ENCODE measurements around the gene DNAJB6.

DNAJB6 gene

DNA sequence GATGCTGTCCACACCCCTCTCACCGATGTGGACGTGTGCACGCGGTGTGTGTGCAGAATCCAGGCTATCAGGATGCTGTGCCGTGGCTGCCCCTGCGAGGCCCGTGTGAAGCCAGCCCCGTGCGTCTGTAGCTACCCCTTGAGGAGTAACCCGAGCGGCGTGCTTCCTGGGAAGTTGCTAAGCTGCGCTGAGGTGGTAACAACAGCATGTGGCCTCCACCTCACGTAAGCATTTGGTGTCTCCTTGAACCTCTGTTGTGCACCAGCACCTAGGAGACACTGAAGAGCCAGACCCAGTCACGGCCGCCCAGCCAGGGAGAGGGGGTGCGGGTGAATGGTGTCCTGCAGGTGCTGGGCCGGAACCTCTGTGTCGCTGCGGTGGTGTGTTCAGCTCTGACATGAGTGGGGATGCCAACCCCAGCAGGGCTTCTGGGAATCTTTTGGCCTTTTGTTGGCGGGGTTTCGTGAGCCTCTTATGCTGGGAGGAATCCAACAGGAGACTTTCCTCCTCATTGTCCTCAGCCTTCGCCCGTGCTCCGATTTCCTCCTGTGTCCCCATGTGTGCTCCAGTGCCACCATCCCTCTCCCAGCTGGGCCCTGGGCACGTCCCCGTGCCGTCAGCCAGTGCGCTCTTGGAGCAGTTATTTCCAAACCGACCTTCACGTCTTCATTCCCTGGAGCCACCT lies 60.4 kb downstream of the DNAJB6 start:
- Mint-ChIP-seq H3K27ac (ENCODE audit: low read depth) (no peak overlapping the region), H3K36me3 (ENCODE audit: insufficient read depth) (peaks cover 19% of the 10 kb centered on the region), H3K4me3 (no peak overlapping the region), H3K9me3 (no peaks in the 10 kb centered on the region), H3K27me3 (no peaks in the 10 kb centered on the region), H3K4me1 (peaks cover 24% of the 10 kb centered on the region)
- ATAC-seq (replicated peaks; ENCODE audit: extremely low read depth, poor library complexity, severe bottlenecking), result no peak
- DNase-seq (ENCODE audit: low spot score in 2 of 2), result no peak

DNA sequence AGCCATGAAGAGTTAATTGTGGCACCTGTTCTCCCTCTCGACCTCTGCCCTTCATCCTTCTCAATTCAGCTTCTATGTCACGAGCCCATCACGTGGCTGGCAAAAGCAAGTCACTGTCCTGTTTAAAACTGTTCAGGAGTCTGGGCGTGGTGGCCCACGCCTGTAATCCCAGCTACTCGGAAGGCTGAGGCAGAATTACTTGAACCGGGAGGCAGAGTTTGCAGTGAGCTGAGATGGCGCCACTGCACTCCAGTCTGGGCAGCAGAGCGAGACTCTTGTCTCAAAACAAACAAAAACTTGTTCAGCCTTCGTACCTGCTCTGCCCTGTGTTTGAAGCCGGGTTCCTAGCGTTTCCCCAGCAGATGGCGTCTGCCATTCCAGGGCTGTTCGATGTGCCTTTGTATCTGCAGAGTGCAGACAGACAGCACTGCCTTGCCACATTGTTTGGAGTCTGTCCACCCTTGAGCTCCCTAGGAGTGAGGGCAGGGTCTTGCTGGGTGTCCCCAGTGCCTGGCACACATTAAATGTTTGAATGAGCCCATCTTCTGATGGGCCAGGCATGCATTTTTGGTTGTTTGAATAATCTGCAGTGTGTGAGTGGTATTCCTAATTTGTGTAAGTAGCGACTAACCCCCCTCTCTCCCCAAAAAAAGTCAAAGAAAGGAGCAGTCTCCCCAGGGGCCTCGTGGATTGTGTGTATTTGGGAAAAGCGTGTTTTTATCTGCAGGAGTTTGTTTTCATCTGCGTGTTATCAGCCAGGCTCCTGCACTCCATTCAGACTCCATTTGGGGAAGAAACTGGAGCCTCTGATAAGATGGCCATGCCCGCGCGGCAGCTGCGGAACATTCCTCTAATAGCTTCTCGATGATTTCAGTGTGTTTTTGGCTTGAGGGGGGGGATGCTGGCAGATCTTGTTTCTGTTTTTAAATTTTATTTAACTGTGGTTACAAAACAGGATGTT lies 61.2 kb downstream of the DNAJB6 start:
- DNase-seq (ENCODE audit: low spot score in 2 of 2), result no peak
- Mint-ChIP-seq H3K27ac (ENCODE audit: low read depth) (no peak overlapping the region), H3K36me3 (ENCODE audit: insufficient read depth) (peaks cover 21% of the 10 kb centered on the region), H3K4me1 (peaks cover 19% of the 10 kb centered on the region), H3K9me3 (no peaks in the 10 kb centered on the region), H3K4me3 (no peak overlapping the region), H3K27me3 (no peaks in the 10 kb centered on the region)
- no peak for ATAC-seq (replicated peaks; ENCODE audit: extremely low read depth, poor library complexity, severe bottlenecking)

DNA sequence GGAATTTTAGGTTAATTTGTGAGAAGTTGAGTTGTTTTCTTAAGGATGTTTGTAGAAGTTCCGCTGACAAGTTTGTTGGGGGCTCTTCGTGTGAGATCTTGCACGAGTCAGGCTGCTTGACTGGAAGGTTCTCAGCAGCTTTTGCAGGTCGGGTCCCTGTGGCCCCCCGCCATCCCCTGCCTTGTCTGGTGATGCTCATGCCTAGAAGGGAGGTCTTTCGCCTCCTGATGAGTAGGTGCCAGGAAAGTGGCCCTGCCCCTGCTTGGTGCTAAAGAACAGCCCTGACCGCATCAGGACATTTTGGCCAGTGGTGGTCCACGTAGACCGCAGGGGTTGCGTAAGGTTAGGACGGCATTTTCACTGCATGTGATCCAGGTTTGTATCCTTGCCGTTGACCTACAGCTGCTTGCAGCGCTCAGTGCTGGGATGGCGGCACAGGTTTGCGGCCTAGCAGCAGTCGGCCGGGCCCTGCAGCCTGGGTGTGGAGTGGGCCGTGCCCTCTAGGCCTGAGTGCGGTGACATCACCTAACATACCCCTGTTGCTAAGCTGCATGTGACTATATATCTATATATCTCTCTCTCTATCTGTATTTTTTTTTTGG lies 62.4 kb downstream of the DNAJB6 start:
- ATAC-seq (replicated peaks; ENCODE audit: extremely low read depth, poor library complexity, severe bottlenecking) (no peak), DNase-seq (ENCODE audit: low spot score in 2 of 2) (no peak)
- H3K4me1 Mint-ChIP-seq, result peaks cover 19% of the 10 kb centered on the region
- H3K4me3 Mint-ChIP-seq, result no peak overlapping the region
- H3K36me3 Mint-ChIP-seq (ENCODE audit: insufficient read depth), result peaks cover 17% of the 10 kb centered on the region
- H3K27me3 Mint-ChIP-seq, result no peaks in the 10 kb centered on the region
- H3K27ac Mint-ChIP-seq (ENCODE audit: low read depth), result no peak overlapping the region
- no peaks in the 10 kb centered on the region for H3K9me3 Mint-ChIP-seq

DNA sequence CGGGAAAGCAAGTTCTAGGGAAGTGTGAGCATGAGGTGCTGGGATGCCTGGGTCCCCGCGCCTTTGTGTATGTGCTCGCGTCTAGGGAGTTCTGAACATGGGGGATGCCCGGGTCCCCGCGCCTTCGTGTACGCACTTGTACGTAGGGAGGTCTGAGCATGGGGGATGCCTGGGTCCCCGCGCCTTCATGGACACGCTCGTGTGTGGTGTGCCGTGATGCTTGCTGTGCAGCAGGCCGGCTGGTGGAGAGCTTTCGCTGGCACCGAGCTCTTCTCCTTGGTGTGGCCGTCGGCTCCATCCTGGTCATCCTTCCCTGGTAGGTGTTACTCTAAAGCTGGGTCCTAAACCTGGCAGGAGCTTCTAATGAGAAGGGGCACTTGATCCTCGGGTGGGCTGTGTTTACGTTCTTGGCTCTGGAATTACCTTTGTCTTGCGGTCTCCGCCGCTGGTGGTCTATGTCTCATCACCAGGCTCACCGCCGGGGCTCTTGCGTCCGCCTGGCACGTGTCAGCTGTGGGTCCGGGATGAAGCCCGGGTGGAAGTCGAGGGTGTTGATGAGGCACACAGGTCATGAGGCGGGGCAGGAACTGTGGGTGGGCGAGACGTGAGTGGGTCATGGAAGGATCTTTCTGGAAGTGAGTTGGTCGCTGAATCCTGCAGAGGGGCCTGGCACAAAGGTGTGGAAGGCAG lies 63.5 kb downstream of the DNAJB6 start:
- Mint-ChIP-seq H3K9me3 (no peaks in the 10 kb centered on the region), H3K4me3 (no peak overlapping the region), H3K27ac (ENCODE audit: low read depth) (no peak overlapping the region), H3K4me1 (peaks cover 19% of the 10 kb centered on the region), H3K36me3 (ENCODE audit: insufficient read depth) (peaks cover 17% of the 10 kb centered on the region), H3K27me3 (no peaks in the 10 kb centered on the region)
- DNase-seq (ENCODE audit: low spot score in 2 of 2), result no peak
- ATAC-seq (replicated peaks; ENCODE audit: extremely low read depth, poor library complexity, severe bottlenecking), result no peak

DNA sequence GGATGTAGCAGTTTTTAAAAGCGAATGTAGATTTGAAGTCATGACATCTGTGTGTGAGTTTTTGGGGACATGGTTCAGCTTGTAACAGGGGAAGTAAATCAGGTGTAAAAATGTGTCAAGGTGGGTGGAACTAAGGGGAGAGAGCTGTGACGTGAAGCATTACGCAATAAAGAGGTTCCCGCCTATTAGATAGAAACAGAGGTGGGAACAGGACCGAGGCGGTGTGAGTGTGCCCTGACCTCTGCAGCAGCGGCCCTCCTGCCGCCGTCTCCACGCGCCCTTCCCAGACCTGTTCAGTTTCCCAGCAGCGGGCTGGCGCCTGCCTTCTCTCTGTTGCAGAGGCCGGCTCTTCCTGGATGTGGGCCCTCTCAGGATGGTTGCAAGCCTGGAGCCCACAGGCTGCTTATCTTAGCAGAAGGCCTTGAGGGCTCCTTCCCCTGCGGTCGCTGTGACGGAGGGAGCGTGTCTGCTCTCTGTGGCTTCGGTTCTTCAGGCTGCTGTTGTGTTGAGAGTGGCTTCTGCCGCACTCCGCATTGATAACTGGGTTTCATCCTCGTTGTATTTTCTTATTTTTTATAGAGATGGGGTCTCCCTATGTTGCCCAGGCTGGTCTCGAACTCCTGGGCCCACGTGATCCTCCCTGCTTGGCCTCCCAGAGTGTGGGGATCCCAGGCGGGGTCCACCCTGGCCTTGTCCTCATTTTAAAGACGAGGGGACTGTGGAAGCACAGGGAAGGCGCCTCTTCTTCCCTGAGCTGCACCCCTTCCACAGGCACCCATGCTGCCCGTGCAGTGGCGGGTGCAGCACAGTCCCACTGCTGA lies 65.0 kb downstream of the DNAJB6 start:
- peaks cover 19% of the 10 kb centered on the region for H3K4me1 Mint-ChIP-seq
- DNase-seq (ENCODE audit: low spot score in 2 of 2), result no peak

DNA sequence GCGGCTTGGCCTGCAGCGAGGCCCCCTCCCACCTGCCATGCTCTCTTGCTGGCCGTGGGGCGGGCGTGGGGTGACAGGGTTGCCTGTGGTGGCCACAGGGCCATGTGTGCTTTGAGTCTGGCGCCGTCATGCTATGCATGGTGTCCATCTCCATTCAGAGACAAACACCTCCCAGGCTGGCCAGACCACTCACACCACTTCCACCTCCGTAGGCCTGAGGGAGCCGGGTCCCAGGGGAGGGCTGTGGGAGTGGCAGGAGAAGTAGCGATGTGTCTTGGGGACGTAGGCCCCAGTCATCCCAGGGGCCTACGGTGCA lies 65.5 kb downstream of the DNAJB6 start:
- DNase-seq (ENCODE audit: low spot score in 2 of 2) (no peak), ATAC-seq (replicated peaks; ENCODE audit: extremely low read depth, poor library complexity, severe bottlenecking) (no peak)
- Mint-ChIP-seq H3K27ac (ENCODE audit: low read depth) (no peak overlapping the region), H3K9me3 (no peaks in the 10 kb centered on the region), H3K4me3 (no peak overlapping the region), H3K36me3 (ENCODE audit: insufficient read depth) (peaks cover 16% of the 10 kb centered on the region), H3K27me3 (no peaks in the 10 kb centered on the region), H3K4me1 (peaks cover 18% of the 10 kb centered on the region)

More for the DNA sequence above, 65.0 kb downstream of the DNAJB6 start:
- no peaks in the 10 kb centered on the region for H3K27me3 Mint-ChIP-seq
- no peak overlapping the region for H3K4me3 Mint-ChIP-seq
- H3K27ac Mint-ChIP-seq (ENCODE audit: low read depth), result peak overlapping the region; percentile 23
- peaks cover 16% of the 10 kb centered on the region for H3K36me3 Mint-ChIP-seq (ENCODE audit: insufficient read depth)
- no peaks in the 10 kb centered on the region for H3K9me3 Mint-ChIP-seq
- no peak for ATAC-seq (replicated peaks; ENCODE audit: extremely low read depth, poor library complexity, severe bottlenecking)

DNA sequence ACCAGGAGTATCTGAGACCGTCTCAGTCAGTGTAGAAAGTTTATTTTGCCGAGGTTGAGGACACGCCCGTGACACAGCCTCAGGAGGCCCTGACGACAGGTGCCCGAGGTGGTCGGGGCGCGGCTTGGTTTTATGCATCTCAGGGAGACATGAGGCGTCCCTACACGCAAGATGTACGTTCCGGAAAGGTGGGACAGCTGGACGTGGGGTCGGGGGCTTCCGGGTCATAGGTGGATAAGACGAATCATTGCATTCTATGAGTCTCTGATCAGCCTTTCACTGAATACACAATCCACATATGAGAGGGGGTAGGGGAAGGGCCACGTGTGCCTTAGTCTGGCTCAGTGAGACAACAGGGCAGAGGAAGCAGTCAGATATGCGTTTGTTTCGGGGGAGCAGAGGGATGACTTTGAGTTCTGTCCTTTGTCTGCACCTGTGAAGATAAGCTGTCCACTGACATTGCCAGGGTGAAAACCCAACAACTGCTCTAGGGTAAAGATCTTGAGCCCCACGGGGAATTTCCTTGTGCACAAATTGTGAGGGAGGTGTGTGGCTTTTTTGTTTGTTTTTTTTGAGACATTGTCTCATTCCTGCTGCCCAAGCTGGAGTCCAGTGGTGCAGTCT lies 66.2 kb downstream of the DNAJB6 start:
- DNase-seq (ENCODE audit: low spot score in 2 of 2), result no peak
- H3K9me3 Mint-ChIP-seq, result no peaks in the 10 kb centered on the region
- ATAC-seq (replicated peaks; ENCODE audit: extremely low read depth, poor library complexity, severe bottlenecking), result no peak
- peaks cover 16% of the 10 kb centered on the region for H3K36me3 Mint-ChIP-seq (ENCODE audit: insufficient read depth)
- no peak overlapping the region for H3K4me3 Mint-ChIP-seq
- H3K27me3 Mint-ChIP-seq, result no peaks in the 10 kb centered on the region
- H3K4me1 Mint-ChIP-seq, result peaks cover 11% of the 10 kb centered on the region
- H3K27ac Mint-ChIP-seq (ENCODE audit: low read depth), result peak overlapping the region; percentile 62

DNA sequence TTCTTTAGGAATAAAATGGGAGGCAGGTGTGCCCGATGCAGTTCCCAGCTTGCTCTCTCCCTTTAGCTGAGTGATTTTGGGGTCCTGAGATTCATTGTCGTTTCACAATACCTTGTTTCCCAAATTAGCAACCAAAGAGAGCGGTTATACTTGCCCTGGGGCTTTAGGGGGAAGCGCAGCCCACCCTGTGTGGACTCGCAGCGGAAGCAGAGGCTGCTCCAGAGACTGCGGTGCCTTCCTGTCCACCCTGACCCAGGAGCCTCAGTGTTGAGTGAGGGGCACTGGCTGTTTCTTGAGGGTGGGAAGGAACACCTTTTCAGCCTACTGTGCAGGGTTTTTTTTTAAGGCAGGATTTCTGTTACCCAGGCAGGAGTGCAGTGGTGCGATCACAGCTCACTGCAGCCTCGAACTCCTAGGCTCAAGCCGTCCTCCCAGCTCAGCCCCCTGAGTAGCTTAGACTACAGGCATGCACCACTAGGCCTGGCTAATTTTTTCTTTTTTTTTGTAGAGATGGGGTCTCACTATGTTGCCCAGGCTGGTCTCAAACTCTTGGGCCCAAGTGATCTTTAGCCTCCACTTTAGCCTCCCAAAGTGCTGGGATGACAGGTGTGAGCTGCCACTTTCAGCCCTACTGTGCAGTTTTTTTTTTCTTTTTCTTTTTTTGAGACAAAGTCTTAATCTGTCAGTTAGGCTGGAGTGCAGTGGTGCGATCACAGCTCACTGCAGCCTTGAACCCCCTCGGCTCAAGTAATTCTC lies 67.0 kb downstream of the DNAJB6 start:
- H3K4me1 Mint-ChIP-seq, result peaks cover 3% of the 10 kb centered on the region
- no peaks in the 10 kb centered on the region for H3K9me3 Mint-ChIP-seq
- ATAC-seq (replicated peaks; ENCODE audit: extremely low read depth, poor library complexity, severe bottlenecking) (no peak), DNase-seq (ENCODE audit: low spot score in 2 of 2) (no peak)
- H3K27me3 Mint-ChIP-seq, result no peaks in the 10 kb centered on the region
- H3K4me3 Mint-ChIP-seq, result no peak overlapping the region
- peaks cover 16% of the 10 kb centered on the region for H3K36me3 Mint-ChIP-seq (ENCODE audit: insufficient read depth)
- no peak overlapping the region for H3K27ac Mint-ChIP-seq (ENCODE audit: low read depth)

DNA sequence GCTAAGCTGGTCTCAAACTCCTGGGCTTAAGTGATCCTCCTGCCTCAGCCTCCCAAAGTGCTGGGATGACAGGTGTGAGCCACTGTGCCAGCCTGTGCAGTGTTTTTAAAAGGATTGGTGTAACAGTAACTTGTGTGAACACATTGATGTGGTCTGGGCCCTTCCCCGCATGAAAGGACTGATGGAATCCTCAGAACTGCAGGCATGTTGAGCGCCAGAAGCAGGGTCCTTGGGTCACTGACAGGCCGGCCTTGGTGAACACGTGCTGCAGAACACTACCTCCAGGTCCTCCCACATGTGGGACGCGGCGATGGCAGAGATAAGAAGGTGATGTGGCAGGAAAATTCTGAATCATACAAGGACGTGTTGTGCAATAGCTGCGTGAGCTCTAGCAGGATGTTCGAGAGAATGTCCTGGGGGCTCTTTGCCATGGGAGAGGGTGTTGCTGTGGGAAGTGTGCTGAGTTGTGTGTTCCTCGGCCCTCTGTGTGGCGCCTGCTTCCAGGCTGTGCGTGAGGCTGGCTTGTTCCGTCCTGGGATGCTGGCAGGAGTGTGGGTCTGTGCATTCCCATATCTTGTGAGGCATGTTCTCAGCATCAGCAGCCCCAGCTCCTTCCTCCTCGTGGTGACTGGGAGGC lies 68.2 kb downstream of the DNAJB6 start:
- no peaks in the 10 kb centered on the region for H3K9me3 Mint-ChIP-seq
- no peak overlapping the region for H3K4me3 Mint-ChIP-seq
- ATAC-seq (replicated peaks; ENCODE audit: extremely low read depth, poor library complexity, severe bottlenecking), result no peak
- H3K27me3 Mint-ChIP-seq, result no peaks in the 10 kb centered on the region
- H3K27ac Mint-ChIP-seq (ENCODE audit: low read depth), result peak overlapping the region; percentile 82
- peaks cover 14% of the 10 kb centered on the region for H3K36me3 Mint-ChIP-seq (ENCODE audit: insufficient read depth)
- no peak for DNase-seq (ENCODE audit: low spot score in 2 of 2)
- no peaks in the 10 kb centered on the region for H3K4me1 Mint-ChIP-seq

DNA sequence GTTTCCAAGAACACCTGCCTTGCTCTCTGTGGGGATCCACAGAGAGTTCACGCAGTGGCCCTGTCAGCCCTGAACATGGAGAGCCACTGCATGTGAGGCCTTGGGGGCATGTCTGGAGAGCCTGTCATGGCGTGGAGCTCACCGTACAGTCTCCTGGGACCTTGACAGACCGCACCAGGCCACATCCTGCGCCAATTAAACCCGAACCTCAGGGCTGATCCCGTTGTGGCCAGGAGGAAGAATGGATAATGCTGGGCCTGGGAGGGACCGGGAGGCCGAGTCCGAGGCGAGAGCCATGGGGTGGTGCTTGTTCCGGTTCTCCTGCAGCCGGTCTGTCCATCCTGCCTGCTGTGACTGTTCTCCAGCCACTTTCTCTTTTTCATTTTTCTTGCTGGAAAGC lies 68.7 kb downstream of the DNAJB6 start:
- Mint-ChIP-seq H3K4me1 (no peaks in the 10 kb centered on the region), H3K27ac (ENCODE audit: low read depth) (no peak overlapping the region), H3K9me3 (no peaks in the 10 kb centered on the region), H3K36me3 (ENCODE audit: insufficient read depth) (peaks cover 12% of the 10 kb centered on the region), H3K27me3 (no peaks in the 10 kb centered on the region), H3K4me3 (no peak overlapping the region)
- DNase-seq (ENCODE audit: low spot score in 2 of 2) (no peak), ATAC-seq (replicated peaks; ENCODE audit: extremely low read depth, poor library complexity, severe bottlenecking) (no peak)

Data from central memory CD8-positive, alpha-beta T cell (primary cell).